SHP77 (cell line): ENCODE data around the gene TRMT44.
"Not testable (repeated sequence)": the region's sequence is repeated elsewhere in the genome, so short reads cannot be mapped to it uniquely, and the experiment has no call there.

Experiments
- DNase-seq, 2 experiments: peaks; one replicate each; lab custom pipeline; 2025; lab: John Stamatoyannopoulos, UW

TRMT44 gene

GRCh38 chr4:8494983-8495548, 54.5 kb downstream of the TRMT44 start:
- no peak for DNase-seq

GRCh38 chr4:8495803-8496202, 55.2 kb downstream of the TRMT44 start:
- DNase-seq, result no peak

GRCh38 chr4:8497762-8498161, 57.2 kb downstream of the TRMT44 start:
- no peak for DNase-seq

GRCh38 chr4:8500966-8501365, 60.4 kb downstream of the TRMT44 start:
- no peak for DNase-seq

GRCh38 chr4:8501781-8502180, 61.2 kb downstream of the TRMT44 start:
- DNase-seq, result no peak

GRCh38 chr4:8502371-8502770, 61.8 kb downstream of the TRMT44 start:
- no peak for DNase-seq

GRCh38 chr4:8502836-8503585, 62.4 kb downstream of the TRMT44 start:
- DNase-seq, result no peak

- DNase-seq, result no peak
Measured at GRCh38 chr4:8503801-8504200, 63.2 kb downstream of the TRMT44 start.

- DNase-seq, result no peak
Measured at GRCh38 chr4:8504279-8505007, 63.9 kb downstream of the TRMT44 start.

- DNase-seq, result no peak
Measured at GRCh38 chr4:8505229-8505628, 64.7 kb downstream of the TRMT44 start.

- no peak for DNase-seq
Measured at GRCh38 chr4:8506006-8506372, 65.4 kb downstream of the TRMT44 start.

- DNase-seq, result no peak
Measured at GRCh38 chr4:8506373-8507195, 66.0 kb downstream of the TRMT44 start.

GRCh38 chr4:8507196-8507570, 66.6 kb downstream of the TRMT44 start:
- DNase-seq, result no peak

- DNase-seq, result no peak
Measured at GRCh38 chr4:8507624-8508023, 67.0 kb downstream of the TRMT44 start.

GRCh38 chr4:8508266-8508665, 67.7 kb downstream of the TRMT44 start:
- DNase-seq, result no peak

- DNase-seq, result no peak
Measured at GRCh38 chr4:8508740-8509139, 68.2 kb downstream of the TRMT44 start.

- no peak for DNase-seq
Measured at GRCh38 chr4:8509311-8509950, 68.9 kb downstream of the TRMT44 start.

GRCh38 chr4:8510191-8510590, 69.6 kb downstream of the TRMT44 start:
- DNase-seq, result no peak

GRCh38 chr4:8510611-8511285, 70.2 kb downstream of the TRMT44 start:
- no peak for DNase-seq

GRCh38 chr4:8512510-8512909, 71.9 kb downstream of the TRMT44 start:
- no peak for DNase-seq

GRCh38 chr4:8513080-8513479, 72.5 kb downstream of the TRMT44 start:
- DNase-seq, result not testable (repeated sequence)
